Esophagus muscularis mucosa (tissue), 4 donors: ENCODE measurements around the gene POLR2J. TPM values are rescaled to one million over a fixed set of nuclear protein-coding genes. Genes with fewer than 3 reads are reported as not detected.

Source experiments
- DNase-seq: peaks from one replicate; pipeline ENCODE4 v3.0.0-alpha.2; 2017; ENCODE audit errors: extremely low spot score
- H3K27ac ChIP-seq, 4 donors: fragments of 200-600 bp; sonication (generic); replicated peaks in 1 of 4; 1 replicate in 3 of 4; 2 replicates in 1 of 4; pipeline ENCODE4 v1.5.1; 2016 to 2019; ENCODE audit warnings: mild to moderate bottlenecking in 1 of 4
- H3K27me3 ChIP-seq, 4 donors: fragments of 200-600 bp; sonication (generic); one replicate each; pipeline versions ENCODE4 v1.5.1 to v1.6.0; 2016 to 2019
- H3K36me3 ChIP-seq, 4 donors: fragments of 200-600 bp; sonication (generic); one replicate each; pipeline ENCODE4 v1.5.1; 2016 to 2019
- H3K4me1 ChIP-seq, 4 donors: fragments of 200-600 bp; sonication (generic); one replicate each; pipeline ENCODE4 v1.5.1; 2016 to 2019
- H3K4me3 ChIP-seq, 4 donors: fragments of 200-600 bp; sonication (generic); 1 replicate in 2 of 4; 2 replicates in 2 of 4; pipeline ENCODE4 v1.5.1; 2016 to 2019; ENCODE audit warnings: mild to moderate bottlenecking in 4 of 4, moderate library complexity in 1 of 4
- H3K9me3 ChIP-seq, 4 donors: fragments of 200-600 bp; sonication (generic); 1 replicate in 3 of 4; 2 replicates in 1 of 4; pipeline ENCODE4 v1.5.1; 2016 to 2019
- EP300 ChIP-seq: sonication (generic); formaldehyde crosslinking; IDR thresholded peaks from one replicate; pipeline ENCODE4 v1.6.1; 2017; ENCODE audit warnings: antibody characterized with exemption
- POLR2A ChIP-seq: fragments of 450-650 bp; IDR thresholded peaks from one replicate; pipeline ENCODE4 v1.6.1; 2017; ENCODE audit warnings: antibody characterized with exemption, moderate library complexity, mild to moderate bottlenecking, low read depth
- POLR2AphosphoS5 ChIP-seq, 2 donors: sonication (generic); formaldehyde crosslinking; IDR thresholded peaks; one replicate each; pipeline ENCODE4 v1.6.1; 2017; ENCODE audit warnings: antibody characterized with exemption in 2 of 2
- WGBS: methylation state at CpG from one replicate; pipeline ENCODE4 v1.1.5; 2018; 5-methylcytosine and 5-hydroxymethylcytosine counted together
- intact Hi-C: fragments of 100-400 bp; cut with DNase I; formaldehyde crosslinking; loops from one replicate; pipeline ENCODE4 v1.15.1; 2023
- total RNA-seq, 4 donors: library from RNA; depleted of rRNA; stranded (reverse); fragments of >200 nt; gene quantifications; one replicate each; pipeline versions ENCODE4 v1.1.0 to v1.2.1, GENCODE V29; 2016
- TF ChIP-seq, protein P1 (sequence below), 3 experiments: fragments of 200-600 bp in 2 of 3; fragments of 450-650 bp in 1 of 3; sonication (generic) in 2 of 3; IDR thresholded peaks; one replicate each; pipeline ENCODE4 v1.5.1; 2017 to 2019; ENCODE audit warnings: antibody characterized with exemption in 3 of 3, mild to moderate bottlenecking in 2 of 3, moderate library complexity in 1 of 3

POLR2J gene
- total RNA-seq, 4 donors from 2014 or later = 20.7 to 31.1 (median 25.8) TPM

DNA sequence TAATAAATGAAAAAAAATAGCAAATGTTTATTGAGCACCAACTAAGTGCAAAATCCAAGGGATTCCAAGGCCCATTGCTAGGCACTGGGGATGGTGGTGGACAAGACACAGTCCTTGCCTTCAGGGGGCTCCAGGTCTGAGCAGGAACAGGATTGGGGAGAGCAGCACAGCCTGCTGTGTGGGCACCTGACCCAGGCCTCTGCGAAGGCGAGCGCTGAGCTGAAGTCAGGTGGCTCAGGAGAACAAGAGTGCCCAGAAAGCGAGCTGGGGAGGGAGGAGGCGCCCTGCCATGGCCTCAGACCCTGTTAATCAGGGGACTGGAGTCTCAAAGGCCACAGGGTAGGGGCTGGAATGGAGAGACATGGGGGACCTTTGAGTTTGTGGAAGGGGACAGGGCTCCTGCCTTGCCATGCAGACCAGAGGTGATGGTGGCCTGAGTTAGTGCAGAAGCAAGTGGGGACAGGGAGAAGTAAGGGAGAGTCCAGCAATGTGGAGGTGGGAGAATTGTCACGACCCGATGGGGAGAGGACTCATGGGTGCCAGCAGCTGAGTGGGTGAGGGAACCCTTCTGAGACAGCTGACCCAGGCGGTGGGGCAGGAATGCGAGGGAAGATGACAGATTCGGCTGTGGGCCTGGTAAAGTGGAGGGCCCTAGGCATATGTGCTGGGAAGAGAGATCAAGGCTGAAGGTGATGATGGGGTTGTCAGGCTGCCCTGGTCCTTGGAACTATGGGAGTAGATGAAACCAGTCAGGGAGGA is 49.4 kb downstream of the POLR2J start:
- H3K4me1 ChIP-seq = peaks cover 10 to 32% (median 28%) of the 10 kb centered on the region in 4 donors
- TF ChIP-seq POLR2A (no peak), POLR2AphosphoS5 (IDR thresholded peaks at IDR 0.05) (no peak), EP300 (no peak)
- TF ChIP-seq, protein P1, sequence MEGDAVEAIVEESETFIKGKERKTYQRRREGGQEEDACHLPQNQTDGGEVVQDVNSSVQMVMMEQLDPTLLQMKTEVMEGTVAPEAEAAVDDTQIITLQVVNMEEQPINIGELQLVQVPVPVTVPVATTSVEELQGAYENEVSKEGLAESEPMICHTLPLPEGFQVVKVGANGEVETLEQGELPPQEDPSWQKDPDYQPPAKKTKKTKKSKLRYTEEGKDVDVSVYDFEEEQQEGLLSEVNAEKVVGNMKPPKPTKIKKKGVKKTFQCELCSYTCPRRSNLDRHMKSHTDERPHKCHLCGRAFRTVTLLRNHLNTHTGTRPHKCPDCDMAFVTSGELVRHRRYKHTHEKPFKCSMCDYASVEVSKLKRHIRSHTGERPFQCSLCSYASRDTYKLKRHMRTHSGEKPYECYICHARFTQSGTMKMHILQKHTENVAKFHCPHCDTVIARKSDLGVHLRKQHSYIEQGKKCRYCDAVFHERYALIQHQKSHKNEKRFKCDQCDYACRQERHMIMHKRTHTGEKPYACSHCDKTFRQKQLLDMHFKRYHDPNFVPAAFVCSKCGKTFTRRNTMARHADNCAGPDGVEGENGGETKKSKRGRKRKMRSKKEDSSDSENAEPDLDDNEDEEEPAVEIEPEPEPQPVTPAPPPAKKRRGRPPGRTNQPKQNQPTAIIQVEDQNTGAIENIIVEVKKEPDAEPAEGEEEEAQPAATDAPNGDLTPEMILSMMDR (IDR thresholded peaks at IDR 0.05) = no peak
- intact Hi-C loops = no loop called here
- H3K9me3 ChIP-seq = no peaks in the 10 kb centered on the region
- 88% methylated on average over 10 of the region's 10 CpGs for WGBS
- DNase-seq = no peak
- no peak overlapping the region for H3K27ac ChIP-seq
- peaks cover 14 to 36% (median 35%) of the 10 kb centered on the region in 4 donors for H3K36me3 ChIP-seq
- no peaks in the 10 kb centered on the region for H3K27me3 ChIP-seq
- no peak overlapping the region for H3K4me3 ChIP-seq

DNA sequence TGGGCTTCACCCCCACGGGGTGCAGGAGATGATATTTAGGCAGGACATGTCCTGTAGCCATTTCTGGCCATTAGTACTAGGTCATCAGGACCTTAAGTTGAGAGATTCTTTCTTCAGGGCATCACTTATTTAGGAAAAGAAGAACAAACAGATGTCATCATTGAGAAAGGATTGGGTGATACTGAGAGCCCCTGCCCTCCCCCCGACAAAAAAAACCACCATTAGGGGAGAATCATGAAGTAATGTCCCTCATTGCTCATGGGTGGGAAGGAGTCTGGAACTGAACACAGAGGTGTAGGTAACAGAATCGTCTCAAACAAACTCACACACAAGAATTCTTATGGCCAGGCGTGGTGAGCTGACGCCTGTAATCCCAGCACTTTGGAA is 51.7 kb downstream of the POLR2J start:
- H3K4me1 ChIP-seq = peaks cover 0 to 13% (median 9%) of the 10 kb centered on the region in 4 donors
- H3K36me3 ChIP-seq = peaks cover 14 to 58% (median 50%) of the 10 kb centered on the region in 4 donors
- H3K27ac ChIP-seq = peak overlapping the region in 2 of 4 donors; percentile 7 to 58
- intact Hi-C loops = no loop called here
- H3K4me3 ChIP-seq = no peak overlapping the region
- no peaks in the 10 kb centered on the region for H3K9me3 ChIP-seq
- TF ChIP-seq POLR2AphosphoS5 (IDR thresholded peaks at IDR 0.05) (no peak), POLR2A (no peak), EP300 (no peak)
- TF ChIP-seq, protein P1 (IDR thresholded peaks at IDR 0.05) = no peak
- no peaks in the 10 kb centered on the region for H3K27me3 ChIP-seq
- no peak for DNase-seq
- 90% methylated on average over 5 of the region's 5 CpGs for WGBS

DNA sequence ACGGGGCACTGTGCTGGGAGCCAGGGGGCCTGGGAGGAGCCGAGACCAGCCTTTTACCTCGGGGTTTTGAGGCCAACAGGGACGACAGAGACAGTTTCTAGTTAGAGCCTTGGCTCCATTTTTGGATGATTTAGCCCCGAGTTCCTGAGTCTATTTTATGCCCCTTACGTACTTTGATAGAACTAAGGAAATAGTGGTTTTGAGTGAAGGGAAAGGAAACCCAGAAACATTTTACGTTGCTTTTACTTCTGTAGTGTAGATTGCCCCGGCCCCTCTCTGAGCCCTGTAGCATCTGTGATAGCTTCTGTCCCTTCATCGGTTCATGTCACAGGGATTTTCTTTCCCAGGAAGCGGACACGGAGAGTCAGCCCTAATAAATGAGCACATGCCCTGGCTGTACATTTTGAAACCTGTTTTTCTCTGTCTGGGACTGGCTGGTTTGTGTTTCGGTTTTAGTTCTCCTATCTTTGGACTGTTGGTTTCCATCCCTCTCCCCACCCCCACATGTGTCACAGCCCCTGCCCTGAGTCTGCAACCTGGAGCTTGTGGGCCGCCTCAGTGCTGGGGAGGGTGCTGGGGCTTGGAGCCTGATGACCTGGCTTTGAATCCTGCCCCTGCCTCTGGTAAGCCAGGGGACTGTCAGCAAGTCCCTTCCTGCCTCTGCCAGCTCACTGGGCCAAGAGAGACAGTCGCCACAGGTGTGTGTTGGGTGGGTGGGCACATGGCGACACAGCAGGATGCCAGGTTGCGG is 52.3 kb downstream of the POLR2J start:
- WGBS = 77% methylated on average over 16 of the region's 16 CpGs
- peaks cover 19 to 64% (median 55%) of the 10 kb centered on the region in 4 donors for H3K36me3 ChIP-seq

DNA sequence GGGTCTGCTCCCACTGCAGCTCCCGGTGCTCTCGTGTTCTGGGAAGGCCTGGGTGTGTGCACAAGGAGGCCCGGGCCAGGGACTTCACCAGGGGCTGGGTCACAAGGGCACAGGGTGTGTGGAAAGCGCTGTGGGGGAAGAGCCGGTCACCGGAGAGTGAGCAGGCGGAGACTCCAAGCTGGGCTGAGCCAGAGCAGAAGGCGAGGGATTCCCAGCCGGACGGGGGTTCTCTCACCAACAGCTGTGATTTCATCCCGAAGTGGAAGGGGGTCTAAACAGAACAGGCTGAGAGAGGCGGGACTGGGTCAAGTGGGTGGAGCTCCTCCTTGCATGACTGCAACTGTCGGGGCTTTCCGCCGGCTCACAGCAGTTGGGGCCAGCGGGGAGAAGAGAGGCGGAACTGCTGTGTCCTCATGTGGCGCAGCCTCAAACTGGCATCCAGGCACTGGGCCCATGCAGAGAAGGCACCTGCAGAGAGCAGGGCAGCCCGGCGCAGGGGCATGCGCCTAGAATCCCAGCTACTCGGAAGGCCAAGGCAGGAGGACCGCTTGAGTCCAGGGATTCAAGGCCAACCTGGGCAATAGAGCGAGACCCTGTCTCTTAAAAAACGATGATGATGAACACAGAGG is 53.0 kb downstream of the POLR2J start:
- TF ChIP-seq, protein P1 (IDR thresholded peaks at IDR 0.05) = no peak
- TF ChIP-seq EP300 (no peak), POLR2AphosphoS5 (IDR thresholded peaks at IDR 0.05) (no peak), POLR2A (no peak)
- H3K36me3 ChIP-seq = peaks cover 26 to 71% (median 62%) of the 10 kb centered on the region in 4 donors
- peaks cover 0 to 7% (median 0%) of the 10 kb centered on the region in 4 donors for H3K4me1 ChIP-seq
- 53% methylated on average over 21 of the region's 25 CpGs for WGBS
- H3K27ac ChIP-seq = peak overlapping the region in 3 of 4 donors; percentile 7 to 58 (median 27)
- no peak for DNase-seq
- H3K4me3 ChIP-seq = peak overlapping the region in 1 of 4 donors; percentile 14
- no peaks in the 10 kb centered on the region for H3K27me3 ChIP-seq
- H3K9me3 ChIP-seq = no peaks in the 10 kb centered on the region
- intact Hi-C loops = no loop called here

More for the DNA sequence above, 52.3 kb downstream of the POLR2J start:
- H3K4me3 ChIP-seq = no peak overlapping the region
- peaks cover 0 to 7% (median 4%) of the 10 kb centered on the region in 4 donors for H3K4me1 ChIP-seq
- TF ChIP-seq POLR2AphosphoS5 (IDR thresholded peaks at IDR 0.05) = no peak
- TF ChIP-seq, protein P1 (IDR thresholded peaks at IDR 0.05) = no peak
- TF ChIP-seq EP300 = no peak
- TF ChIP-seq POLR2A = no peak
- H3K27ac ChIP-seq = peak overlapping the region in 3 of 4 donors; percentile 7 to 58 (median 27)
- DNase-seq = no peak
- H3K9me3 ChIP-seq = no peaks in the 10 kb centered on the region
- no peaks in the 10 kb centered on the region for H3K27me3 ChIP-seq
- intact Hi-C loops = no loop called here
